GM23248 (cell line): Measurements from ENCODE around the gene PEMT.

Experiments
- EZH2 ChIP-seq: fragments of 200-600 bp; sonication (generic); IDR thresholded peaks from 2 replicates; pipeline ENCODE4 v1.6.1; 2018; ENCODE audit warnings: antibody characterized with exemption, mild to moderate bottlenecking; ENCODE audit not compliant: insufficient read depth, poor library complexity, severe bottlenecking
- EZH2phosphoT487 ChIP-seq: fragments of 200-600 bp; sonication (generic); IDR thresholded peaks from 2 replicates; pipeline ENCODE4 v1.6.1; 2018; ENCODE audit warnings: antibody characterized with exemption, moderate library complexity, mild to moderate bottlenecking, low read depth; ENCODE audit not compliant: insufficient read depth

- no peak for TF ChIP-seq EZH2
- no peak for TF ChIP-seq EZH2phosphoT487
Observed at GRCh38 chr17:17492571-17492970, 98.9 kb downstream of the PEMT start.
